A673 (cell line): ENCODE measurements around the gene OCSTAMP. TPM values are rescaled to one million over a fixed set of nuclear protein-coding genes. Genes with fewer than 3 reads are reported as not detected.

ENCODE experiments used
- BruUV-seq: library from RNA; stranded (reverse); fragments of 400-500 nt; replicated peaks from 2 replicates; lab custom pipeline; 2021; lab: Mats Ljungman, UMichigan
- CTCF ChIA-PET: fragments of 300-600 bp; sonication (Branson Sonifier 250); formaldehyde crosslinking; loops from one replicate; lab custom pipeline; 2022; ENCODE audit warnings: antibody characterized with exemption; lab: Charles Lee
- POLR2A ChIA-PET: fragments of 300-600 bp; sonication (Branson Sonifier 250); formaldehyde crosslinking; loops from one replicate; lab custom pipeline; 2022; ENCODE audit warnings: antibody characterized with exemption; ENCODE audit not compliant: low non-redundant PET; lab: Charles Lee
- DNase-seq: peaks from one replicate; pipeline ENCODE4 v3.0.0-alpha.2; 2015; ENCODE audit warnings: low spot score
- H3K27ac ChIP-seq: fragments of 200-600 bp; sonication (generic); 2 replicates; pipeline ENCODE4 v1.5.1; 2016; ENCODE audit warnings: mixed run types, low read depth, mild to moderate bottlenecking, mixed read lengths, antibody characterized with exemption, low read length; ENCODE audit not compliant: poor library complexity, severe bottlenecking
- H3K27me3 ChIP-seq: fragments of 200-600 bp; sonication (generic); replicated peaks from 2 replicates; pipeline ENCODE4 v1.6.1; 2017; ENCODE audit warnings: mixed run types, low read depth, mild to moderate bottlenecking, mixed read lengths, antibody characterized with exemption, low read length; ENCODE audit not compliant: insufficient read depth, poor library complexity
- H3K36me3 ChIP-seq: fragments of 200-600 bp; sonication (generic); 2 replicates; pipeline ENCODE4 v1.6.1; 2016; ENCODE audit warnings: mixed run types, mild to moderate bottlenecking, mixed read lengths, antibody characterized with exemption, low read length; ENCODE audit not compliant: insufficient read depth, poor library complexity, severe bottlenecking
- H3K4me1 ChIP-seq: fragments of 200-600 bp; sonication (generic); 2 replicates; pipeline ENCODE4 v1.6.1; 2017; ENCODE audit warnings: mixed run types, mild to moderate bottlenecking, mixed read lengths, antibody characterized with exemption, low read length; ENCODE audit not compliant: insufficient read depth, poor library complexity, severe bottlenecking
- H3K4me3 ChIP-seq: fragments of 200-600 bp; sonication (generic); 2 replicates; pipeline ENCODE4 v1.5.1; 2016; ENCODE audit warnings: low read depth, mixed run types, mild to moderate bottlenecking, mixed read lengths, low read length; ENCODE audit not compliant: poor library complexity, severe bottlenecking
- H3K9me3 ChIP-seq: fragments of 200-600 bp; sonication (generic); 2 replicates; pipeline ENCODE4 v1.6.1; 2016; ENCODE audit warnings: mixed run types, low read depth, mild to moderate bottlenecking, mixed read lengths, antibody characterized with exemption, low read length; ENCODE audit not compliant: poor library complexity, severe bottlenecking
- CTCF ChIP-seq: fragments of 300-800, 200-600 bp; sonication (generic); conservative IDR thresholded peaks from 2 replicates; pipeline ENCODE4 v1.5.1; 2017; ENCODE audit warnings: low read depth, mild to moderate bottlenecking, antibody characterized with exemption, low read length, moderate library complexity, mixed read lengths
- EZH2 ChIP-seq: fragments of 200-600 bp; sonication (generic); IDR thresholded peaks from 2 replicates; pipeline ENCODE4 v1.6.1; 2017; ENCODE audit warnings: borderline replicate concordance, low read depth, mild to moderate bottlenecking, mixed read lengths, antibody characterized with exemption, low read length; ENCODE audit not compliant: poor library complexity, severe bottlenecking
- intact Hi-C: fragments of 100-400 bp; cut with micrococcal nuclease; formaldehyde crosslinking; loops from one replicate; pipeline ENCODE4 v1.10.0; 2022; ENCODE audit not compliant: unreplicated experiment
- total RNA-seq: library from RNA; stranded (reverse); gene quantifications from 2 replicates; pipeline ENCODE4 v1.2.3, GENCODE V29; 2021

The OCSTAMP gene
- total RNA-seq, 1 experiment from 2014 or later: not detected

GRCh38 chr20:46555370-46555956 lies 5.0 kb upstream of the OCSTAMP start:
- BruUV-seq: no TSS peak
- Histone ChIP-seq H3K27me3 (peaks cover 4% of the 10 kb centered on the region), H3K36me3 (no peaks in the 10 kb centered on the region), H3K4me1 (no peaks in the 10 kb centered on the region), H3K4me3 (no peak overlapping the region), H3K9me3 (no peaks in the 10 kb centered on the region), H3K27ac (no peak overlapping the region)
- POLR2A ChIA-PET: no interaction called here
- no peak for DNase-seq
- intact Hi-C loops: no loop called here
- CTCF ChIA-PET: no interaction called here
- TF ChIP-seq EZH2: no peak

DNA sequence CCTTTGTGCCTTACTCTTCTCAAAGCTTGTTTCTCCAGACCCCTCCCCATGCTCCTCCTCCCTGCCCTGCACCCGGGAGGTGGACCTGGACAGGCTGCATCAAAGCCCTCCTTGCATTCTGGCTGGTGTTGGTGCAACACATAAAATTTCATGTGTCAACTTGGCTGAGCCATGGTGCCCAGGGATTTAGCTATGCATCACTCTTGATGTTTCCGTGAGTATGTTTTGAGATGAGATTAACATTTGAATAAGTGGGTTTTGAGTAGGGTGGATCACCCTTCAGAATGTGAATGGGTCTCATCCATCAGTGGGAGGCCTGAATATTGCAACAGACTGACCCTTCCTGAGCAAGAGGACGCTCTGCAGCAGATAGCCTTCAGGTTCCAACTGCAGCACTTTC lies 4.4 kb upstream of the OCSTAMP start:
- H3K36me3 ChIP-seq: no peaks in the 10 kb centered on the region
- no TSS peak for BruUV-seq
- no peaks in the 10 kb centered on the region for H3K9me3 ChIP-seq
- ChIA-PET CTCF (no interaction called here), POLR2A (interaction anchor here (0.6 kb wide), 1 partner anchor 754 kb away, joined by 6 read pairs; no protein-coding TSS in a partner anchor)
- H3K4me1 ChIP-seq: no peaks in the 10 kb centered on the region
- no peak for DNase-seq
- H3K27ac ChIP-seq: no peak overlapping the region
- H3K4me3 ChIP-seq: no peak overlapping the region
- peaks cover 4% of the 10 kb centered on the region for H3K27me3 ChIP-seq
- no peak for TF ChIP-seq EZH2
- TF ChIP-seq CTCF: no peak
- intact Hi-C loops: no loop called here

DNA sequence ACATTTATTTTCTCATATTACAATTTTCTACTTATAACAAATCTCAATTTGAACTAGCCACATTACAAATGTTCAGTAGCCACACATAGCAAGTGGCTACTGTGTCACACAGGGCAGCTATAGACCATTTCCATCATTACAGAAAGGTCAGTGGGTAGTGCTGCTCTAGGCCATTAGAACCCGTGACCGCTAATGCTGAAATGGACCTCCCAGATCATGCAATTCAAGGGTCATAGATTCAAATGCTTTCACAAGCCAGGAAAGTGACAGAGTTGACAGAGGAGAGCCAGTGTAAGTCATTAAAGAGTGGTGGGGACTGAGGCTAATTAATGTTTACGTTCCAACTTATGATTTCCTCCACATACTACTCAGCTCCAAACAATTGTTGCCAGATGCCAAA lies 3.5 kb upstream of the OCSTAMP start:
- H3K36me3 ChIP-seq: no peaks in the 10 kb centered on the region
- POLR2A ChIA-PET: no interaction called here
- no peak for DNase-seq
- no peaks in the 10 kb centered on the region for H3K4me1 ChIP-seq
- H3K9me3 ChIP-seq: no peaks in the 10 kb centered on the region
- TF ChIP-seq EZH2 (no peak), CTCF (no peak)
- no peak overlapping the region for H3K27ac ChIP-seq
- CTCF ChIA-PET: no interaction called here
- no TSS peak for BruUV-seq
- intact Hi-C loops: no loop called here
- H3K27me3 ChIP-seq: peaks cover 4% of the 10 kb centered on the region
- no peak overlapping the region for H3K4me3 ChIP-seq
